Mesodermal cell (in vitro differentiated cells): ENCODE data around the gene NUTM2E.
"Not testable (repeated sequence)": the region's sequence is repeated elsewhere in the genome, so short reads cannot be mapped to it uniquely, and the experiment has no call there.

Experiments
- H3K27ac ChIP-seq: 2 replicates; pipeline ENCODE4 v1.7.0; 2013; ENCODE audit warnings: mild to moderate bottlenecking, low read depth, low read length, moderate library complexity; ENCODE audit not compliant: severe bottlenecking
- H3K36me3 ChIP-seq: 2 replicates; pipeline ENCODE4 v1.7.1; 2013; ENCODE audit warnings: mild to moderate bottlenecking, low read length, moderate library complexity; ENCODE audit not compliant: control insufficient read depth, insufficient read depth
- H3K4me1 ChIP-seq: one replicate; pipeline ENCODE4 v1.7.1; 2013; ENCODE audit warnings: mild to moderate bottlenecking, low read length; ENCODE audit not compliant: insufficient read depth, control insufficient read depth, poor library complexity, severe bottlenecking
- H3K4me3 ChIP-seq: 2 replicates; pipeline ENCODE4 v1.7.0; 2013; ENCODE audit warnings: low read length, control low read depth, mild to moderate bottlenecking; ENCODE audit not compliant: insufficient read depth, poor library complexity, severe bottlenecking; ENCODE audit errors: extremely low read depth
- H3K9me3 ChIP-seq: 2 replicates; pipeline ENCODE4 v1.7.1; 2013; ENCODE audit warnings: mild to moderate bottlenecking, low read length, moderate library complexity; ENCODE audit not compliant: control insufficient read depth
- WGBS, 2 experiments: methylation state at CpG; one replicate each; pipeline ENCODE4 v1.1.5; 2013; ENCODE audit warnings: missing lambda C conversion rate in 2 of 2; ENCODE audit not compliant: insufficient coverage in 2 of 2; 5-methylcytosine and 5-hydroxymethylcytosine counted together

The NUTM2E gene

DNA sequence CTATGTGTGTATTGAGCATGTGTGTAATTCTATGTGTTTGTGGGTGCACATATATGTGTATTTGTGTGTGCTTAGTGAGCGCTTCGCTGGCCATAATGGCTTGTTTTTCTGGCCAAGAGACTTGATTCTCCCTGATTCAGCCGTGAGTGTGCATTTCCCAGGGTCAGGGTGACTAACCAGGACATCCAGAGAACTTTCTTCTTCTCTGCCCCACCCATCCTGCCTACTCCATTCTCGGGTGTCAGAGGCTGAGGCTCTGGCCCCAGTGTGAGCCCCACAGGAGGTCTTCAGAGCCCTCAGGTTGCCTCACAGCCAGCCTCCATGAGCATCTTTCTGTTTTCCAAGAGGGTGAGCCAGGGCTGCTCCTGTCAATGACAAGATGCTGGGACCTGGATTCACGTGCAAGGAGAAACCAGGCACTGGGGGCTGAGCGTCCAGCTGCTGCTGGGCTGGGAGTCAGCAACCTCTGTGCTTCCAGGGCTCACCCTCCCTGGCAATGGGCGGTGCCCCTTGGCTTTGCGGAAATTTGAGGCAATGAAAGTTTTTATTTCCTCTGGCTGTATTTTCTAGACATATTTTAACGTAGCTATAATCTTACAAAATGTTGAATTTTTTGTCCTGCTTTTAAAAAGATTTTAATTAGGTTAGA is 40.5 kb downstream of the NUTM2E start:
- not testable (repeated sequence) for H3K27ac ChIP-seq, H3K4me3 ChIP-seq, H3K9me3 ChIP-seq, H3K4me1 ChIP-seq, H3K36me3 ChIP-seq
- WGBS, 2 experiments: no CpG with 5 or more reads among the region's 9 CpGs

- not testable (repeated sequence) for H3K27ac ChIP-seq, H3K4me3 ChIP-seq, H3K4me1 ChIP-seq, H3K9me3 ChIP-seq, H3K36me3 ChIP-seq
- WGBS, 2 experiments: 100% methylated on average over 1 of the region's 7 CpGs; no CpG with 5 or more reads in 1 of the 2 experiments
These were observed 41.5 kb downstream of the NUTM2E start for GRCh38 chr10:79868023-79868422.

DNA sequence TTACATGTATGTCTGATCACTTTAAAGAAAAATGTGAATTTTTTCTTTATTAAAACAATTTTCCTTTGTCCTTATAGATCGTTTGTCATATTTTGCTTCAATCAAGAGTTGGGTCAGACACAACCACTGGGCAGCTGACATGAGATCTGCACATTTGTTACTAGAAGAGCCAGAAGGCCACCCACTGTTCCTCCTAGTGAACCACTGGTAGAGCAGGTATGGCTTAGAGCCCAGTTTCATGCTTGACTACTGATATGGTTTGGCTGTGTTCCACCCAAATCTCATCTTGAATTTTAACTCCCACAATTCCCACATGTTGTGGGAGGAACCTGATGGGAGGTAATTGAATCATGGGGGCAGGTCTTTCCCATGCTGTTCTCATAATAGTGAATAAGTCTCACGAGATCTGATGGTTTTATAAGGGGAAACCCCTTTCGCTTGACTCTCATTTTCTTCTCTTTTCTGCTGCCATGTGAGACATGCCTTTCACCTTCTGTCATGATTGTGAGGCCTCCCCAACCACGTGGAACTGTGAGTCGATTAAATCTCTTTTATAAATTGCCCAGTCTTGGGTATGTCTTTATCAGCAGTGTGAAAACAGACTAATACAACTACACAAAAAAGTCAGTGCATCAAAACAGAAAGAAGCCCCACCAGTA is 43.0 kb downstream of the NUTM2E start:
- not testable (repeated sequence) for H3K9me3 ChIP-seq, H3K27ac ChIP-seq, H3K4me1 ChIP-seq, H3K36me3 ChIP-seq, H3K4me3 ChIP-seq
- WGBS, 2 experiments: 100% methylated on average over 1 of the region's 5 CpGs; no CpG with 5 or more reads in 1 of the 2 experiments

GRCh38 chr10:79871729-79872128 is 45.2 kb downstream of the NUTM2E start:
- not testable (repeated sequence) for H3K27ac ChIP-seq, H3K4me3 ChIP-seq, H3K4me1 ChIP-seq, H3K36me3 ChIP-seq, H3K9me3 ChIP-seq
- WGBS, 2 experiments: 86% methylated on average over 1 of the region's 4 CpGs; no CpG with 5 or more reads in 1 of the 2 experiments
